Measurements from ENCODE around the gene LIPG.

The LIPG gene

GRCh38 chr18:49638891-49639557 is 77.2 kb downstream of the LIPG start:
- no peak for DNase-seq (ENCODE audit: low read depth)

GRCh38 chr18:49639643-49640391 is 78.0 kb downstream of the LIPG start:
- DNase-seq (ENCODE audit: low read depth): no peak

- DNase-seq (ENCODE audit: low read depth): no peak
These were observed 78.9 kb downstream of the LIPG start for GRCh38 chr18:49640741-49641140.

GRCh38 chr18:49645196-49645595 is 83.3 kb downstream of the LIPG start:
- no peak for DNase-seq (ENCODE audit: low read depth)

- no peak for DNase-seq (ENCODE audit: low read depth)
These were observed 84.0 kb downstream of the LIPG start for GRCh38 chr18:49645841-49646351.

- no peak for DNase-seq (ENCODE audit: low read depth)
These were observed 85.0 kb downstream of the LIPG start for GRCh38 chr18:49646873-49647272.

GRCh38 chr18:49647496-49648168 is 85.8 kb downstream of the LIPG start:
- DNase-seq (ENCODE audit: low read depth): no peak

GRCh38 chr18:49648326-49648725 is 86.5 kb downstream of the LIPG start:
- no peak for DNase-seq (ENCODE audit: low read depth)
